Hematopoietic multipotent progenitor cell treated with erythropoietin and hydrocortisone succinate and interleukin-3 and kit ligand, for 4 days (in vitro differentiated cells): ENCODE data around the gene THSD4.

Experiments
- DNase-seq: peaks from one replicate; pipeline ENCODE4 v3.0.0-alpha.2; 2015

THSD4 gene

GRCh38 chr15:71780115-71780976 lies 665.1 kb downstream of the THSD4 start:
- peak; percentile 78 for DNase-seq

- DNase-seq = no peak
Observed at GRCh38 chr15:71781179-71781964, 666.1 kb downstream of the THSD4 start.

DNA sequence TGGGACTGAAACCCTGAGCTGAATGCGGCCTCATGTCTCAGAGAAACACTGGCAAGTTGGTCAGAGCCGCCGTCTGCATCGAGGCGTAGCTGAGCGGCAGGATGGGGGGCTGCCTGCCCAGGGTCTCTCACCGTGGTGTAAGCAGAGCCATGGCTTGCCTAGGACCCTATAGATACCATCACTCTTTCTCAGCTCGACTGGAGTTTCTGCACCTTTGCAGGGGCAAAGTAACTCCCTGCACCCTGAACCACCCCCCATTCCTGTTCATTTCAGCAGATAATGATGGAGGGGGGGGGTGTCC lies 666.6 kb downstream of the THSD4 start:
- DNase-seq = no peak

- DNase-seq = no peak
Observed at GRCh38 chr15:71782422-71783165, 667.3 kb downstream of the THSD4 start.

GRCh38 chr15:71784719-71785118 lies 669.4 kb downstream of the THSD4 start:
- peak; percentile 30 for DNase-seq

- DNase-seq = no peak
Observed at GRCh38 chr15:71785996-71786395, 670.7 kb downstream of the THSD4 start.

DNA sequence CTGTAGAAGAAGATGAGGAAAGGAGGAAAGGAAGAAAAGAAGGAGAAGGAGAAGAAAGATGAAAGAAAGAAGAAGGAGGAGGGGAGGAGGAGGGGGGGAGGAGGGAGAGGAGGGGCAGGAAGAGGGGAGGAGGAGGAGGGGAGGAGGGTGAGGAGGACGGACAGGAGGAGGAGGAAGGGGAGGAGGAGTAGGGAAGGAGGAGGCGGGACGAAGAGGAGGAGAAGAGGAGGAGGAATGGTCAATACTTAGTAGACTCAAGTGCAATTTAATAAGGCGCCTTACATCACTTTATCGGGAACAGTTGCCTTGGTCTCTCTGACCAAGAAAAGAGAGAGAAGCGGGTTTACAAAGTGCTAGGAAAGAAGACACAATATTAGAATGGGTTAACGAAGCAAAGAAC lies 671.4 kb downstream of the THSD4 start:
- DNase-seq = no peak

DNA sequence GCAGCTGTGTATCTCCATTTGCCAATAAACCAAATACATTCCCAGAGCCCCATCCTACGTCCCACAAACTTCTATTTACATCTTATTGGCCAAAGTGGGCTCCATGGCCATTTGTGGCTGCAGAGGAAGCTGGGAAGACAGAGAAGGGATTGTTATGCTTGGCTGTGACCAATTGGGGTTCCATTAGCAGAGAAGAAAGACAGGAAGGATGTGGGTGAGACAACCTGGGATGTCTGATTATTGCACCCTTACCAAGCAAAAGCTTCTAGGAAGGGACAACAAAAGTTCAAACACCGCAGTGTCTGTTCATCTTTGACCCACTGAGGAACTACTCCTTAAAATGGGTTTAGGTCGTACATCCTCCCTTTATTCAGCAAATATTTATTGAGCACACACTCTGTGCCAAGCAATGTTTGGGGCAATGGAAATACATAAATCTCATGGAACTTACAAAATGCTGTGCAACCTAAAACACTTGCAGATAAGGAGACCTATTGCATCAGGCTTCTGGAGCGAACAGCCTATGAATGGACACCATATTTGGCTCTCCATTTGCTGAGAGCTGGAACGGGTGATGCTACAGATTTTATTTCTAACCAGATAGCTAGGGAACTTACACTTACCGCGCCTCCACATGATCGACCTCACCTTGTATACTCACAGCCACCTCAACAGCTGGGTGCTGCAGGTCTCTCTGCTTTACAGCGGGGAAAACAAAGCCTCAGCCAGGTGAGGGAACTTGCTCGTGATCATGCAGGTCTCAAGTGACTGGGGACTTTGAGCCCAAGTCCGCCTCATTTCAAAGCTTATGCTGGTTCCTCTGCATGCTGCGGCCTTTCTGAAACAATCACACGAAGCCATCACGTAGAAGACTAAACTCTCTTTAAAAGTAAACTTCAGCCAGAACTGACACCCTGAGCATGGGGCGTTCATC lies 673.6 kb downstream of the THSD4 start:
- no peak for DNase-seq

GRCh38 chr15:71789616-71790015 lies 674.3 kb downstream of the THSD4 start:
- DNase-seq = no peak

DNA sequence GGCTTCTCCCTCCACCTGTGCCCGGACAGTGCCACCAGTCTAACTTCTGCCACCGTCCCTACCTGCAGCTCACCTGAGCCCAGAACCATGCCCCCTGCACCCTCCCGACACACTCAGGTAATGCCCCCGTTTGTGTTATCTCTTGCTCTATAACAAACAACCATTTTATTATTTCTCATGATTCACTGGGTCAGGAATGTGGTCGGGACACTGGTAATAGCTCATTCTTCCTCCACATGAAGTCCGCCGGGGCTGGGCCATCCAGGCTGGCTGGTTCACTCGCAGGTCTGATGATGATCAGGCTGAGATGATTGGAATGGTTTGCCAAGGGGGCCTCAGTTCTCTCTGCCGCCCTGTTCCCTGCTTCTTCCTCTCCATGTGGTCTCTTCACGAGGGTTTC lies 674.8 kb downstream of the THSD4 start:
- DNase-seq = no peak

- DNase-seq = no peak
Observed at GRCh38 chr15:71791975-71792374, 676.7 kb downstream of the THSD4 start.

DNA sequence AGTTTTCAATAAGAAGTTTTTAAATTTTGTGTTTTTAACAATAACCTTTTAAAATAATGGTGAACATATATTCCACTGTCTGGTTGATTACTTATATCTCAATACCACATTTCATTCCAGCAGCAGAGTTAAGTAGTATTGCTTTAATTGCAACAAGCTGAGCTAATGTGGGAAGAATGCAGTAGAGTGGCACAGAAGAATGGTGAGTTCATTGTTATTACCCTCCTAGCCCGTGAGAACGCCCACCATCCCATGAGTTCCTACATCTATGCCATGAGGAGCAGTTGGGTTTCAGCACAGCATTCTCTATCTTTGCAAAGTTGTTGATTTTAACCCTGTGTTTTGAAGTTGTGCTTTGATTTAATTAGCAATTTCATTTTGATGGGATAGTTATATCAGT lies 677.2 kb downstream of the THSD4 start:
- DNase-seq = no peak

DNA sequence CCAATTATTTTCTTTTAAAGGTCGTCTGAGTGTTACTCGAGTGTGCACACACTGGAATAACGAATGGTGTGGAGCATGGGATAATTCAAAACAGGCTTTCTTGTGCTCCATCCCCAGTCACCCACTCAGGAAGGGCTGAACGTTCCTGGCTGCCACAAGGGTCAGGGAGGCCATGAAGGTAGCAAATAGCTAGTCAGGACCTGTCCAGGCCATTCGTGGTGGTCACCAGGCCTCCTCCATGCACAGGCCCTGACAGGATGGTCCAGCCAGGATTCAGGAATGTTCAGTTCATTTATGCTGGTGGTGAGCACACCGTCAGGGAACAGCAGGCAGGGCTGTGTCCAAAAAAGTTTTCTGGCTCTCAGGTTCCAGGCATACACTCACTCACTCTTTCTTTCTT lies 683.4 kb downstream of the THSD4 start:
- DNase-seq = no peak

- DNase-seq = no peak
Observed at GRCh38 chr15:71800190-71800589, 684.9 kb downstream of the THSD4 start.

GRCh38 chr15:71800835-71801745 lies 685.8 kb downstream of the THSD4 start:
- DNase-seq = peak; percentile 73

GRCh38 chr15:71801935-71802655 lies 686.8 kb downstream of the THSD4 start:
- no peak for DNase-seq

- DNase-seq = peak; percentile 47
Observed at GRCh38 chr15:71802770-71803169, 687.5 kb downstream of the THSD4 start.

DNA sequence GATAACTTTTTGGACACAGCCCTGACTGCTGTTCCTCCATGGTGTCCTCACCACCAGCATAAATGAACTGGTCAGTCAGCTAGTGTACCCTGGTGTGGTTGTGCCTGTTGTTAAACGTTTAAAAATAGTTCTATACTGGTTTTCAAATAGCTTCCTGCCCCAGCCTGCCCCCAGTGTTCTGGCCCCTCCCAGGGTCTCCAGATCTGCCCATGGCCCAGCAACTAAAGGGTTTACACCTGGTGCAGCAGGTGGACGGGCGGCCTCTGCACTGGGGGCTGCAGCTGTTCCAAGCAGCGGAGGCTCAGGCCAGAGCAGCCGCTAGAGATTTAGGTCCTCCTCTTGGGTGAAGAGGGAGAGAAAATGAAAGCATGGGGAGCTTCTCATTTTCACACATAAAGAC lies 689.0 kb downstream of the THSD4 start:
- DNase-seq = no peak

DNA sequence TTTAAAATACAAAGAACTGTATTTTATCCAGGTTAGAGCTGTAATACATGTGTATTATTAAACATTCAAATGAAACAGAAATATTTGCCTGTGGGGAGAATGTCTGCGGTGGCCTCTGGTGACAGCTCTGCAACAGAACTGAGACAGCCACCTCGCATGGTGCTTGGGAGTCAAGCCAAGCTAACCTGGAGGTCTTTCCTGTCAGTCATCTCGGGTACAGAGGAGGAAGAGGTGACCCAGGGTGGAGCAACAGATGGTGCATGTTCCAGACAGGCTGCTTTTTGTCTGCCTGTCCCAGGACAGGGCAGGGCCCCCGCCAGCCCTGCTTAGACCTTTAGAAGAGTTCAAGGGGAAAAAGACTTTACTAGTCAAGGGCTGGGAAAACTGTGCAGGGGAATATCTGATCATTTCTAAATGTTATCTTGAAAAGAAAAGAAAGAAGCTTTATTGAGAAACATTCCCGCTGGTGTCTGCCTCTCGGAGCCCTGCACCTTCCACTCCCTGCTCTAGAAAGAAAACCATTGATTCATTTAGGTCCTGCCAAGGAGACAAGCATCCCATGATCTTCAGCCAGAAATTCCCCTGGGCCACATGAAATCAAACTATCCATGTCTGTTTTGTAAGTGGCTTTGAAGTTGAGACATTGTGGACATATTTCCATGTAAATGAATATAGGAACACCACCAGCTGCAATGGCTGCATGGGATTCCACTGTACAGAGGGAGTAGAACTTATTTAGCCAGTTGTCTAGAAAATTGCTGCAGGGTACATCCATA lies 689.6 kb downstream of the THSD4 start:
- DNase-seq = no peak

DNA sequence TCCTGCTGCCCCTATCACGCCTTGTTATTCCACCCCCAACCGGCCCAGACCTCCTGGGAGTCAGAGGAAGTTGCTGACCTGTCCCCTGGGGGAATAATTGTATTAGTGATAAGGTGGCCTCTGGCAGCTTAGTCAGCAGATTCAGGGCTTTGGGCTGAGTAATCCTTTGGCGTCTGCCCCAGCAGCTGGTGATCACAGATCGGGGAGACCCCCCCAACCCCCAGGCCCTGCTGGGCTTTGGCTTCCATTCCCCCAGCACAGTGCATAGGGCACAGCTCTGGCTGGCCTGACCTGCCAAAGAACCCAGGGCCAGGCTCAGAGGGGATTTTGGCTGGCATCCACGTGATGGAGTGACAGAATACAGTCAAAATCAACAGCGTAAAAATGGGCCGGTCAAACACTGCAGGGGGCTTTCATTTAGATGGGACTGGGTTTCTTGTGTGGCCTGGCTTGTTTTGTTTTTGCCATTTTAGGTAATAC lies 691.2 kb downstream of the THSD4 start:
- no peak for DNase-seq
